SK-N-SH (cell line): ENCODE results near the gene PSMF1.

Source experiments
- CHD2 ChIP-seq: fragments of 150-350 bp; IDR thresholded peaks from 2 replicates; pipeline ENCODE4 v1.6.1; 2018; ENCODE audit warnings: low read length; ENCODE audit not compliant: partially characterized antibody
- RCOR1 ChIP-seq: fragments of 150-350 bp; IDR thresholded peaks from 2 replicates; pipeline ENCODE4 v1.6.1; 2017; ENCODE audit warnings: antibody characterized with exemption, low read length
- SMC3 ChIP-seq: IDR thresholded peaks from 2 replicates; pipeline ENCODE4 v1.6.1; 2012; ENCODE audit warnings: low read depth, low read length, improper control_type of control experiment
- YY1 ChIP-seq: IDR thresholded peaks from 2 replicates; pipeline ENCODE4 v1.4.0; 2012; ENCODE audit warnings: low read depth, mild to moderate bottlenecking
- TF ChIP-seq, protein P1 (sequence below): fragments of 200-600 bp; sonication (generic); IDR thresholded peaks from 2 replicates; pipeline ENCODE4 v1.6.1; 2017; ENCODE audit warnings: antibody characterized with exemption, mild to moderate bottlenecking, moderate library complexity
- TF ChIP-seq, protein P2 (sequence below): fragments of 150-350 bp; IDR thresholded peaks from 2 replicates; pipeline ENCODE4 v1.6.1; 2017; ENCODE audit warnings: antibody characterized with exemption, low read length, low read depth, borderline replicate concordance
- TF ChIP-seq, protein P3 (sequence below): IDR thresholded peaks from 2 replicates; pipeline ENCODE4 v1.6.1; 2012; ENCODE audit warnings: mild to moderate bottlenecking, low read depth, low read length, moderate library complexity

DNA sequence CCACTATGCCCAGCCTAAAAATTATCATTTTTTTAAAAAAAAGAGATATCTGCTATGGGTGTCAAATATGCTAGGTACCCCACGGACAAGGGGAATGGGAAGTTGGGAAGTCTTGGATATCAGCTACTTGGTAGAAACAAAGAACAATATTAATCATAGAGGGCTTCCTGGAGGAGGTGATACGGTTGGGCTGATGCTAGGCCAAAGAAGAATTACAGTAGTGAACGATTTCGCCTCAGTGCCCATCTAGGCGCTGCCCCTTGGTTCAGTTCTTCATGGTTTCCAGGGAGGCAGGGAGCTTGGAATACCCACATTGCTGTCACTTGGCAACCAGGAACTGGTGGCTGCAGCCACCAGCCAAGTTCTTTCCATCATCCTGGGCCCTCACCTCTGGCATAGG, 5.5 kb upstream of the PSMF1 start:
- TF ChIP-seq, protein P1, sequence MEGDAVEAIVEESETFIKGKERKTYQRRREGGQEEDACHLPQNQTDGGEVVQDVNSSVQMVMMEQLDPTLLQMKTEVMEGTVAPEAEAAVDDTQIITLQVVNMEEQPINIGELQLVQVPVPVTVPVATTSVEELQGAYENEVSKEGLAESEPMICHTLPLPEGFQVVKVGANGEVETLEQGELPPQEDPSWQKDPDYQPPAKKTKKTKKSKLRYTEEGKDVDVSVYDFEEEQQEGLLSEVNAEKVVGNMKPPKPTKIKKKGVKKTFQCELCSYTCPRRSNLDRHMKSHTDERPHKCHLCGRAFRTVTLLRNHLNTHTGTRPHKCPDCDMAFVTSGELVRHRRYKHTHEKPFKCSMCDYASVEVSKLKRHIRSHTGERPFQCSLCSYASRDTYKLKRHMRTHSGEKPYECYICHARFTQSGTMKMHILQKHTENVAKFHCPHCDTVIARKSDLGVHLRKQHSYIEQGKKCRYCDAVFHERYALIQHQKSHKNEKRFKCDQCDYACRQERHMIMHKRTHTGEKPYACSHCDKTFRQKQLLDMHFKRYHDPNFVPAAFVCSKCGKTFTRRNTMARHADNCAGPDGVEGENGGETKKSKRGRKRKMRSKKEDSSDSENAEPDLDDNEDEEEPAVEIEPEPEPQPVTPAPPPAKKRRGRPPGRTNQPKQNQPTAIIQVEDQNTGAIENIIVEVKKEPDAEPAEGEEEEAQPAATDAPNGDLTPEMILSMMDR, result no peak
- TF ChIP-seq, protein P2, sequence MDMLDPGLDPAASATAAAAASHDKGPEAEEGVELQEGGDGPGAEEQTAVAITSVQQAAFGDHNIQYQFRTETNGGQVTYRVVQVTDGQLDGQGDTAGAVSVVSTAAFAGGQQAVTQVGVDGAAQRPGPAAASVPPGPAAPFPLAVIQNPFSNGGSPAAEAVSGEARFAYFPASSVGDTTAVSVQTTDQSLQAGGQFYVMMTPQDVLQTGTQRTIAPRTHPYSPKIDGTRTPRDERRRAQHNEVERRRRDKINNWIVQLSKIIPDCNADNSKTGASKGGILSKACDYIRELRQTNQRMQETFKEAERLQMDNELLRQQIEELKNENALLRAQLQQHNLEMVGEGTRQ, result no peak
- TF ChIP-seq, protein P3, sequence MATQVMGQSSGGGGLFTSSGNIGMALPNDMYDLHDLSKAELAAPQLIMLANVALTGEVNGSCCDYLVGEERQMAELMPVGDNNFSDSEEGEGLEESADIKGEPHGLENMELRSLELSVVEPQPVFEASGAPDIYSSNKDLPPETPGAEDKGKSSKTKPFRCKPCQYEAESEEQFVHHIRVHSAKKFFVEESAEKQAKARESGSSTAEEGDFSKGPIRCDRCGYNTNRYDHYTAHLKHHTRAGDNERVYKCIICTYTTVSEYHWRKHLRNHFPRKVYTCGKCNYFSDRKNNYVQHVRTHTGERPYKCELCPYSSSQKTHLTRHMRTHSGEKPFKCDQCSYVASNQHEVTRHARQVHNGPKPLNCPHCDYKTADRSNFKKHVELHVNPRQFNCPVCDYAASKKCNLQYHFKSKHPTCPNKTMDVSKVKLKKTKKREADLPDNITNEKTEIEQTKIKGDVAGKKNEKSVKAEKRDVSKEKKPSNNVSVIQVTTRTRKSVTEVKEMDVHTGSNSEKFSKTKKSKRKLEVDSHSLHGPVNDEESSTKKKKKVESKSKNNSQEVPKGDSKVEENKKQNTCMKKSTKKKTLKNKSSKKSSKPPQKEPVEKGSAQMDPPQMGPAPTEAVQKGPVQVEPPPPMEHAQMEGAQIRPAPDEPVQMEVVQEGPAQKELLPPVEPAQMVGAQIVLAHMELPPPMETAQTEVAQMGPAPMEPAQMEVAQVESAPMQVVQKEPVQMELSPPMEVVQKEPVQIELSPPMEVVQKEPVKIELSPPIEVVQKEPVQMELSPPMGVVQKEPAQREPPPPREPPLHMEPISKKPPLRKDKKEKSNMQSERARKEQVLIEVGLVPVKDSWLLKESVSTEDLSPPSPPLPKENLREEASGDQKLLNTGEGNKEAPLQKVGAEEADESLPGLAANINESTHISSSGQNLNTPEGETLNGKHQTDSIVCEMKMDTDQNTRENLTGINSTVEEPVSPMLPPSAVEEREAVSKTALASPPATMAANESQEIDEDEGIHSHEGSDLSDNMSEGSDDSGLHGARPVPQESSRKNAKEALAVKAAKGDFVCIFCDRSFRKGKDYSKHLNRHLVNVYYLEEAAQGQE, result no peak
- no peak for TF ChIP-seq CHD2
- no peak for TF ChIP-seq SMC3
- no peak for TF ChIP-seq YY1
- TF ChIP-seq RCOR1, result no peak
